ENCODE results near the gene CCDC27. TPM values are rescaled to one million over a fixed set of nuclear protein-coding genes. Genes with fewer than 3 reads are reported as not detected.

Gene CCDC27
- total RNA-seq, 4 donors from 2014 or later: not detected

DNA sequence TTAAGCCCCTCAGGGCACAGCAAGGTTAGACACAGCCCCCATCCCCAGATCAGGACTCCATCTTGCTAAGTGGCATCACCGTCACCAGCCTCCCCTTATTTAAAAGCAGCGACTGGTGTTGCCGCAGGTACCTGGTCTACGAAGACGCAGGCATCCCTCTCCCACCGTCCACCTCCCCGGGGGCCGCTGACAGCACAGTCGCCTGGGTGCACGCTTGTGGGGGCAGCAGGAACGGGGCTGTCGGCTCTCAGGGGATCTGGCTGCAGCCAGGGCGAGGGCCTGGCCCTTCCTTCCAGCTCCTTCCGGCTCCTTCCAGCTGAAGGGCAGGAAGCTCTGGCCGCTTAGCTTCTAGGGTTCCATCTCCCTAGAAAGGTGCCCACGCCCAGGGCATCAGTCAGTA is 17.6 kb upstream of the CCDC27 start:
- no peaks in the 10 kb centered on the region for H3K9me3 ChIP-seq
- intact Hi-C loops (cut with DNase I): no loop called here
- no peak for DNase-seq (ENCODE audit: extremely low spot score)
- WGBS: 97% methylated on average over 12 of the region's 16 CpGs
- peaks cover 0 to 41% (median 5%) of the 10 kb centered on the region in 4 donors for H3K27me3 ChIP-seq
- peaks cover 0 to 13% (median 5%) of the 10 kb centered on the region in 4 donors for H3K4me1 ChIP-seq
- TF ChIP-seq, protein P1, sequence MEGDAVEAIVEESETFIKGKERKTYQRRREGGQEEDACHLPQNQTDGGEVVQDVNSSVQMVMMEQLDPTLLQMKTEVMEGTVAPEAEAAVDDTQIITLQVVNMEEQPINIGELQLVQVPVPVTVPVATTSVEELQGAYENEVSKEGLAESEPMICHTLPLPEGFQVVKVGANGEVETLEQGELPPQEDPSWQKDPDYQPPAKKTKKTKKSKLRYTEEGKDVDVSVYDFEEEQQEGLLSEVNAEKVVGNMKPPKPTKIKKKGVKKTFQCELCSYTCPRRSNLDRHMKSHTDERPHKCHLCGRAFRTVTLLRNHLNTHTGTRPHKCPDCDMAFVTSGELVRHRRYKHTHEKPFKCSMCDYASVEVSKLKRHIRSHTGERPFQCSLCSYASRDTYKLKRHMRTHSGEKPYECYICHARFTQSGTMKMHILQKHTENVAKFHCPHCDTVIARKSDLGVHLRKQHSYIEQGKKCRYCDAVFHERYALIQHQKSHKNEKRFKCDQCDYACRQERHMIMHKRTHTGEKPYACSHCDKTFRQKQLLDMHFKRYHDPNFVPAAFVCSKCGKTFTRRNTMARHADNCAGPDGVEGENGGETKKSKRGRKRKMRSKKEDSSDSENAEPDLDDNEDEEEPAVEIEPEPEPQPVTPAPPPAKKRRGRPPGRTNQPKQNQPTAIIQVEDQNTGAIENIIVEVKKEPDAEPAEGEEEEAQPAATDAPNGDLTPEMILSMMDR (IDR thresholded peaks at IDR 0.05): no peak
- peaks cover 18 to 52% (median 49%) of the 10 kb centered on the region in 4 donors for H3K36me3 ChIP-seq
- H3K4me3 ChIP-seq: no peak overlapping the region
- H3K27ac ChIP-seq (replicated peaks in 1 of 4): no peak overlapping the region

DNA sequence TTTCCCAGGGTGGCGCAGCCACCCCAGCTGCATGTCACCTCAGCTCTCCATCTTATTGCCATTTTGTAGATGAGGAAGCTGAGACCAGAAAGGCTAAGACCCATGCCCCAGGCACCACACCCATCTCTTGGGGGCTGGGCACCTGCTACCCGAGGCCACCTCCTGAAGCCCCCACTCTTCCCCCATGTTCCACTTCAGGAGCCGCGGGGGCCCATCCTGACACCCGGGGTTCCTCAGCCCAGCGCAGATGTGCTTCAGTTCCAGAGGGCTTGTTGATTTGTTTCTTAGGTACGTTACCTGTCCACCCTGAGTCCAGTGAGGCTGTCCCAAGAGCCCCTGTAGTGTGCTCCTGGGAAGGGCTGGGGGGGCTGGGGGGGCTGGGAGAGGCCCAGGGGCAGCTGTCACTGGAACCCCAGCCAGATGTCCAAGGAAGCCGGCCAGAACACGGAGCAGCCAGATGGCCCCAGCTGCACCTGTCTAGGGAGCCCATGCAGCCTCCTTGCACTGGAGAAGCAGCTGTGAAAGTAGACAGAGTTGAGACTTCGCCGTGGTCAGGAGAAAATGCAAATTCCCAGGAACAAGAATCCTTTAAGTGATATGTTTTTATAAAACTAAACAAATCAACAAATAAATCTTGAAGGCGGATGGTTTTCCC is 17.1 kb upstream of the CCDC27 start:
- peaks cover 18 to 57% (median 54%) of the 10 kb centered on the region in 4 donors for H3K36me3 ChIP-seq
- peaks cover 0 to 35% (median 5%) of the 10 kb centered on the region in 4 donors for H3K27me3 ChIP-seq
- DNase-seq (ENCODE audit: extremely low spot score): no peak
- 74% methylated on average over 7 of the region's 12 CpGs for WGBS
- no peak overlapping the region for H3K27ac ChIP-seq (replicated peaks in 1 of 4)
- TF ChIP-seq, protein P1 (IDR thresholded peaks at IDR 0.05): no peak
- TF ChIP-seq POLR2AphosphoS5 (IDR thresholded peaks at IDR 0.05) (no peak), EP300 (IDR thresholded peaks at IDR 0.05) (no peak), POLR2A (IDR thresholded peaks at IDR 0.05; ENCODE audit: low read depth) (no peak)
- H3K4me3 ChIP-seq: no peak overlapping the region
- H3K4me1 ChIP-seq: peaks cover 0 to 13% (median 5%) of the 10 kb centered on the region in 4 donors
- H3K9me3 ChIP-seq: no peaks in the 10 kb centered on the region
- intact Hi-C loops (cut with DNase I): no loop called here

DNA sequence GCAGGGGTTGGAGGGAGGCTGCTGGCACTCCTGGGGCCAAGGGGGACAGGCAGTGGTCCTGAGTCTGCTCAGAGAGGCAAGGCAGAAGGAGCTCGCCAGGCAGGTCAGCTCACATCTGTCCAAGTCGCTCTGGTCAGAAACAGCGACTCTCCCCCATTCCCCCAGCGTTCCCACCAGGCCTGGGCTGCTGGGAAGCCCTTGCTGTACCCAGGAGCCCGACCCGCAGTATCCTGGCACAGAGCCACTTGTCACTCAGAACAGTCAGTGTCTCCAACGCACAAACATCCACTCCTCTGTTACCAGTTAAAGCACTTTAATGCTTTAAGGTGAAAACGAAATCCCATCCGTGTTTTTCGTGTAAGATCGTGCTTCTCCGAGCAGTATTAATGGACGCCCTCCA is 16.6 kb upstream of the CCDC27 start:
- WGBS: 76% methylated on average over 10 of the region's 13 CpGs
- TF ChIP-seq POLR2AphosphoS5 (IDR thresholded peaks at IDR 0.05) (no peak), EP300 (IDR thresholded peaks at IDR 0.05) (no peak), POLR2A (IDR thresholded peaks at IDR 0.05; ENCODE audit: low read depth) (no peak)
- TF ChIP-seq, protein P1 (IDR thresholded peaks at IDR 0.05): no peak
- Histone ChIP-seq H3K4me3 (no peak overlapping the region), H3K36me3 (peaks cover 18 to 62% (median 59%) of the 10 kb centered on the region in 4 donors), H3K27me3 (peaks cover 0 to 30% (median 5%) of the 10 kb centered on the region in 4 donors), H3K4me1 (peaks cover 0 to 13% (median 5%) of the 10 kb centered on the region in 4 donors), H3K27ac (replicated peaks in 1 of 4) (no peak overlapping the region), H3K9me3 (no peaks in the 10 kb centered on the region)
- intact Hi-C loops (cut with DNase I): no loop called here
- DNase-seq (ENCODE audit: extremely low spot score): no peak

DNA sequence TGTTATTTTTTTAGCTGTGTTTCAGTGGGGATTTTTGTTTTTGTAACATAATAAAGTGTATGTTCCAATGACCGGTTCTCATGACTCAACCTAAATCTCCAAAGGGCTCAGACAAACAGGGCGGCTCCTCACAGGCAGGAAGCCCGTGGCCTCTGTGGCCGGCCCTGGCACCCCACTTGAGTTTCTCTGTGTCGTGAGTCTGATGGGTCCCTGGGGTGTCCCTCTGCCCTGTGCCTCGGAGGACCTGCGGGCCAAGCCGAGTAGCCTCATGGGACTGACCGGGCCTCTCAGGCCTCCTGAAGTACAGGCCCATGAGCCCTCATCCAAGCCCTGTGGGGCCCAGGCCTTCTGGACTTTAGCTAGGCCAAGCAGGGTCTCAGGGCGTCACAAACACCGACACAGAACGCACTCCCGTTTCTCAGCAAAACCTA is 16.1 kb upstream of the CCDC27 start:
- peaks cover 0 to 13% (median 5%) of the 10 kb centered on the region in 4 donors for H3K4me1 ChIP-seq
- H3K36me3 ChIP-seq: peaks cover 18 to 66% (median 63%) of the 10 kb centered on the region in 4 donors
- H3K4me3 ChIP-seq: no peak overlapping the region
- WGBS: 79% methylated on average over 13 of the region's 13 CpGs
- H3K27me3 ChIP-seq: peaks cover 0 to 25% (median 5%) of the 10 kb centered on the region in 4 donors
- TF ChIP-seq, protein P1 (IDR thresholded peaks at IDR 0.05): no peak
- TF ChIP-seq POLR2AphosphoS5 (IDR thresholded peaks at IDR 0.05) (no peak), POLR2A (IDR thresholded peaks at IDR 0.05; ENCODE audit: low read depth) (no peak), EP300 (IDR thresholded peaks at IDR 0.05) (no peak)
- H3K9me3 ChIP-seq: no peaks in the 10 kb centered on the region
- no peak for DNase-seq (ENCODE audit: extremely low spot score)
- no peak overlapping the region for H3K27ac ChIP-seq (replicated peaks in 1 of 4)
- intact Hi-C loops (cut with DNase I): no loop called here

Data from esophagus muscularis mucosa (tissue), 4 donors.